Adrenal gland (tissue), 12 donors: ENCODE measurements around the gene CARMIL3. TPM values are rescaled to one million over a fixed set of nuclear protein-coding genes. Genes with fewer than 3 reads are reported as not detected.
"Not testable (repeated sequence)": the region's sequence is repeated elsewhere in the genome, so short reads cannot be mapped to it uniquely, and the experiment has no call there.

ENCODE experiments used
- DNase-seq, 7 donors: peaks; one replicate each; pipeline ENCODE4 v3.0.0-alpha.2; 2019 to 2020
- H3K27ac ChIP-seq, 5 donors: fragments of 200-600 bp; sonication (generic) in 4 of 5; 1 replicate in 3 of 5; 2 replicates in 2 of 5; pipeline versions ENCODE4 v1.5.1 to v1.8.0; 2016 to 2020; ENCODE audit warnings: mild to moderate bottlenecking in 1 of 5
- H3K27me3 ChIP-seq: fragments of 200-600 bp; 2 replicates; pipeline ENCODE4 v1.8.0; 2021
- H3K36me3 ChIP-seq, 2 donors: fragments of 200-600 bp; replicated peaks in 1 of 2; 1 replicate in 1 of 2; 2 replicates in 1 of 2; pipeline versions ENCODE4 v1.5.1 to v1.8.0; 2018 to 2022
- H3K4me1 ChIP-seq, 2 donors: fragments of 200-600 bp; replicated peaks in 1 of 2; 1 replicate in 1 of 2; 2 replicates in 1 of 2; pipeline versions ENCODE4 v1.5.1 to v1.8.0; 2018 to 2021
- H3K4me3 ChIP-seq, 4 donors: fragments of 200-600 bp; sonication (generic) in 3 of 4; one replicate each; pipeline ENCODE4 v1.5.1; 2016 to 2018
- H3K9me3 ChIP-seq, 3 donors: fragments of 200-600 bp; sonication (generic) in 1 of 3; replicated peaks in 1 of 3; 1 replicate in 2 of 3; 2 replicates in 1 of 3; pipeline versions ENCODE4 v1.5.1 to v1.8.0; 2016 to 2021
- POLR2A ChIP-seq, 2 donors: fragments of 450-650 bp; IDR thresholded peaks; one replicate each; pipeline ENCODE4 v1.6.1; 2017; ENCODE audit warnings: antibody characterized with exemption in 2 of 2, mild to moderate bottlenecking in 2 of 2, moderate library complexity in 1 of 2
- WGBS, 4 donors: extraction: QIAGEN DNeasy Blood & Tissue Kit in 2 of 4; methylation state at CpG; one replicate each; pipeline versions ENCODE4 v1.1.5 to v1.1.7; 2013 to 2017; 5-methylcytosine and 5-hydroxymethylcytosine counted together
- intact Hi-C, 2 donors: fragments of 100-400 bp; cut with DNase I; formaldehyde crosslinking; loops; one replicate each; pipeline versions ENCODE4 v1.14.1 to v1.15.0; 2022 to 2023
- polyA plus RNA-seq, 3 donors: library from polyadenylated mRNA; stranded (reverse); fragments of 200-250 nt in 2 of 3; fragments of 350-450 nt in 1 of 3; fragmentation: Illumina TruSeq in 1 of 3; extraction: RNeasy Lipid Tissue Mini Kit (QIAGEN cat#74804) in 1 of 3; gene quantifications; one replicate each; pipeline ENCODE4 v1.2.3, GENCODE V29; 2013 to 2014
- total RNA-seq, 9 donors: library from RNA; depleted of rRNA in 4 of 9; stranded (reverse); fragments of >200 nt in 4 of 9; fragments of 120-200 nt in 1 of 9; fragmentation: NEBNext Ultra II Directional in 1 of 9; extraction: Animal tissue kit (Norgen Biotek cat#: 25700) in 1 of 9; gene quantifications; one replicate each; pipeline versions ENCODE4 v1.1.0 to v1.2.4, GENCODE V29; 2013 to 2023
- TF ChIP-seq, protein P1 (sequence below), 6 experiments: fragments of 450-650 bp in 4 of 6; fragments of 200-600 bp in 2 of 6; sonication (generic) in 1 of 6; IDR thresholded peaks; 1 replicate in 5 of 6; 2 replicates in 1 of 6; pipeline versions ENCODE4 v1.5.1 to v1.8.0; 2016 to 2021; ENCODE audit warnings: antibody characterized with exemption in 6 of 6, mild to moderate bottlenecking in 2 of 6, moderate library complexity in 1 of 6
- donor health status: healthy with polysubstance abuse.
- donor health status: Bipolar disorder and iron deficiency.
- donor health status: DM: yes; HTN: yes; CAD: no.
- donor health status: DM: no; HTN: no; CAD: no.
- donor health status: DM: no; HTN: no; CAD: no.
- donor health status: DM: yes; HTN: yes; CAD: no.

CARMIL3 gene
- total and polyA plus RNA-seq, 12 donors: 0.17 to 5.8 (median 0.74) TPM; not detected in 1

DNA sequence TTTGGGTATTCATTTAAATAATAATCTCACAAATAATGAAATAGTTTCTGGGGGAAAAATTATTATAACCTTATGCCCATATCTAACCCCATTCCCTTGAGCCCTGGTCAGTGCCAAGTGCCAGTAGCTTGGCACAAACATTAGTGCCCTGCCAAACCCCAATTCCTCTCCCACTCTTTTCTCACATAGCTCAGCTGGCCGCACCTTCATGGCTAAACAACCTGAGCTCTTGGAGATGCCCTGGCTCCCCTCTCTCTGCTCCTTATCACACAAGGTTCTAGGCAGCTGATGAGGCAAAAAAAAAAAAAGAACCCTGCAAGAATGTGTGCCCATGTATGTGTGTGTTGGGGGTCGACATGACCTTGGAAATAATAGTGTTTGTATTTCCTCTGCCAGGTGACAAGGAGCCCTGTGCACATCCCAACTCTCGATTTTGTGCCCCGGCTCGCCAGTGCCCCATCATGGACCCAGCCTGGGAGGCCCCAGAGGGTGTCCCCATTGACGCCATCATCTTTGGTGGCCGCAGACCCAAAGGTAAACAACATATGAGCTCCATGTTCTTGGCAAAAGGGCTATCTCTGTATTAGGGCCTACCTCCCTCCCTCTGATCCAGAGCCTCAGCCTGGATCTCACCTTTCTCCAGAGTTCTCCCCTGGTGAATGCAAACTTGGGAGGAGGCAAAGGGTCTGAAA is 50.7 kb downstream of the CARMIL3 start:
- no peaks in the 10 kb centered on the region for H3K27me3 ChIP-seq
- H3K4me3 ChIP-seq: no peak overlapping the region
- H3K4me1 ChIP-seq: peaks cover 0 to 8% of the 10 kb centered on the region in 2 donors
- no peak for DNase-seq
- H3K36me3 ChIP-seq: peaks cover 0 to 11% of the 10 kb centered on the region in 2 donors
- H3K27ac ChIP-seq: no peak overlapping the region
- no peaks in the 10 kb centered on the region for H3K9me3 ChIP-seq
- intact Hi-C loops: no loop called here
- WGBS, 4 donors: 85 to 92% (median 89%) methylated on average over 4 to 7 of the region's 7 CpGs
- TF ChIP-seq, protein P1, sequence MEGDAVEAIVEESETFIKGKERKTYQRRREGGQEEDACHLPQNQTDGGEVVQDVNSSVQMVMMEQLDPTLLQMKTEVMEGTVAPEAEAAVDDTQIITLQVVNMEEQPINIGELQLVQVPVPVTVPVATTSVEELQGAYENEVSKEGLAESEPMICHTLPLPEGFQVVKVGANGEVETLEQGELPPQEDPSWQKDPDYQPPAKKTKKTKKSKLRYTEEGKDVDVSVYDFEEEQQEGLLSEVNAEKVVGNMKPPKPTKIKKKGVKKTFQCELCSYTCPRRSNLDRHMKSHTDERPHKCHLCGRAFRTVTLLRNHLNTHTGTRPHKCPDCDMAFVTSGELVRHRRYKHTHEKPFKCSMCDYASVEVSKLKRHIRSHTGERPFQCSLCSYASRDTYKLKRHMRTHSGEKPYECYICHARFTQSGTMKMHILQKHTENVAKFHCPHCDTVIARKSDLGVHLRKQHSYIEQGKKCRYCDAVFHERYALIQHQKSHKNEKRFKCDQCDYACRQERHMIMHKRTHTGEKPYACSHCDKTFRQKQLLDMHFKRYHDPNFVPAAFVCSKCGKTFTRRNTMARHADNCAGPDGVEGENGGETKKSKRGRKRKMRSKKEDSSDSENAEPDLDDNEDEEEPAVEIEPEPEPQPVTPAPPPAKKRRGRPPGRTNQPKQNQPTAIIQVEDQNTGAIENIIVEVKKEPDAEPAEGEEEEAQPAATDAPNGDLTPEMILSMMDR (IDR thresholded peaks at IDR 0.05): no peak
- TF ChIP-seq POLR2A (IDR thresholded peaks at IDR 0.05): no peak

DNA sequence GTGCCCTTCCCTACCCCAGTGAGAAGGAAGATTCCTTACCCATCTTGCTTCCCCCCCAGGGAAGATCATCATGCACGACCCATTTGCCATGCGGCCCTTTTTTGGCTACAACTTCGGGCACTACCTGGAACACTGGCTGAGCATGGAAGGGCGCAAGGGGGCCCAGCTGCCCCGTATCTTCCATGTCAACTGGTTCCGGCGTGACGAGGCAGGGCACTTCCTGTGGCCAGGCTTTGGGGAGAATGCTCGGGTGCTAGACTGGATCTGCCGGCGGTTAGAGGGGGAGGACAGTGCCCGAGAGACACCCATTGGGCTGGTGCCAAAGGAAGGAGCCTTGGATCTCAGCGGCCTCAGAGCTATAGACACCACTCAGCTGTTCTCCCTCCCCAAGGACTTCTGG is 51.6 kb downstream of the CARMIL3 start:
- intact Hi-C loops: no loop called here
- peaks cover 0 to 4% of the 10 kb centered on the region in 2 donors for H3K36me3 ChIP-seq

DNA sequence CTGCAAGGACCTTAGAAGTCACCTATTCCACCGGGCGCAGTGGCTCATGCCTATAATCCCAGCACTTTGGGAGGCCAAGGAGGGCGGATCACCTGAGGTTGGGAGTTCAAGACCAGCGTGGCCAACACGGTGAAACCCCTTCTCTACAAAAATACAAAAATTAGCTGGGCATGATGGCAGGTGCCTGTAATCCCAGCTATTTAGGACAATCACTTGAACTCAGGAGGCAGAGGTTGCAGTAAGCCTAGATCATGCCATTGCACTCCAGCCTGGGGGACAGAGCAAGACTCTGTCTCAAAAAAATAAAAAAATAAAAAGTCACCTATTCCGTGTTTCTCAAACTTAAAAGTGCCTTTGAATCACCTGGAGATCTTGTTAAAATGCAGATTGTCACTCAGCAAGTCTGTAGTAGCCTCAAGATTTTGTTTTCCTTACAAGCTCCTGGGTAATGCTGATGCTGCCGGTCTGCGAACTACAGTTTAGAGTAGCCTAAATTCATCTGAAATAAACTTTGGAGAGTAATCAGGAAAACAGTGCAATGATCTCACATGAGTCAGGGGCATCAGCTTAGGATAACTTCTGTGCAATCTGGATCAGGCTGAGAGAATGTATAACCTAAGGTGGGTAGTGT is 53.9 kb downstream of the CARMIL3 start:
- H3K27ac ChIP-seq, H3K27me3 ChIP-seq, H3K4me3 ChIP-seq, H3K36me3 ChIP-seq, DNase-seq, intact Hi-C loops, H3K9me3 ChIP-seq: not testable (repeated sequence)
- peaks cover 0 to 20% of the 10 kb centered on the region in 2 donors for H3K4me1 ChIP-seq
- 93 to 96% (median 95%) methylated on average over 8 of the region's 8 CpGs for WGBS, 4 donors

More for the DNA sequence above, 51.6 kb downstream of the CARMIL3 start:
- no peak for DNase-seq
- 84 to 92% (median 86%) methylated on average over 7 to 13 of the region's 13 CpGs for WGBS, 4 donors
- no peaks in the 10 kb centered on the region for H3K9me3 ChIP-seq
- no peak overlapping the region for H3K27ac ChIP-seq
- H3K4me3 ChIP-seq: no peak overlapping the region
- no peaks in the 10 kb centered on the region for H3K27me3 ChIP-seq
- H3K4me1 ChIP-seq: peaks cover 0 to 12% of the 10 kb centered on the region in 2 donors
- TF ChIP-seq, protein P1 (IDR thresholded peaks at IDR 0.05): no peak
- TF ChIP-seq POLR2A (IDR thresholded peaks at IDR 0.05): no peak

DNA sequence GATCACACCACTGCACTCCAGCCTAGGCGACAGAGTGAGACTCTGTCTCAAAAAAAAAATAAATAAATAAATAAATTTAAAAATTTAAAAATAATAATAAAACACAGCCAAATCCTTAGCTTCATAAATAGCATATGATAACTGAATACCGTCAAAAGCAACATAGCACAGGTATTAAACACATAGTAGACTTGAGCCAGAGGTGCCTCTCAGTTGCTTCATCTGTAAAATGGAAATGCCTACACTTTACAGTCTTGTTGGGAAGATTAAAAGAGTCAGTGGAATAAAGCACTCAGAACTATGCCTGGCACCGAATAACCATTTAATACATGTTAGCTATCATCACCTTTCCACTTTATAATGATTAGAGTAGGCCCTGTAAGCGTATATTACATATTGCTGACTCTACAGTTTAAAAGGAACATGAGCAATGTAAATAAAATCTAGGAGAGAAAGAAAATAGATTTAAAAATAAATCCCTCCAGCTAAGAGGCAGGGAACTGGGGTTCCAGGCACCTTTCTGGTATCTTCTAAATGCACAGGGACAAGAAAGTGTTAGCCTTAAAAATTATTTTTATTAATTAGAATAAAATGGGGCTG is 55.0 kb downstream of the CARMIL3 start:
- H3K4me1 ChIP-seq: peaks cover 0 to 20% of the 10 kb centered on the region in 2 donors
- 91 to 94% (median 92%) methylated on average over 4 of the region's 4 CpGs for WGBS, 4 donors
- no peaks in the 10 kb centered on the region for H3K36me3 ChIP-seq
- H3K4me3 ChIP-seq: no peak overlapping the region
- DNase-seq: no peak
- no peaks in the 10 kb centered on the region for H3K9me3 ChIP-seq
- H3K27ac ChIP-seq: no peak overlapping the region
- TF ChIP-seq, protein P1 (IDR thresholded peaks at IDR 0.05): no peak
- TF ChIP-seq POLR2A (IDR thresholded peaks at IDR 0.05): no peak
- intact Hi-C loops: no loop called here
- H3K27me3 ChIP-seq: no peaks in the 10 kb centered on the region
